GM21381 (cell line): Measurements from ENCODE around the gene EPG5.
"Not testable (repeated sequence)": the region's sequence is repeated elsewhere in the genome, so short reads cannot be mapped to it uniquely, and the experiment has no call there.

ENCODE experiments used
- ATAC-seq: cut with Tn5 transposase; IDR thresholded peaks from one replicate; pipeline ENCODE4 v1.9.1; 2021; ENCODE audit warnings: mild to moderate bottlenecking, moderate library complexity; ENCODE audit not compliant: unreplicated experiment

The EPG5 gene, protein sequence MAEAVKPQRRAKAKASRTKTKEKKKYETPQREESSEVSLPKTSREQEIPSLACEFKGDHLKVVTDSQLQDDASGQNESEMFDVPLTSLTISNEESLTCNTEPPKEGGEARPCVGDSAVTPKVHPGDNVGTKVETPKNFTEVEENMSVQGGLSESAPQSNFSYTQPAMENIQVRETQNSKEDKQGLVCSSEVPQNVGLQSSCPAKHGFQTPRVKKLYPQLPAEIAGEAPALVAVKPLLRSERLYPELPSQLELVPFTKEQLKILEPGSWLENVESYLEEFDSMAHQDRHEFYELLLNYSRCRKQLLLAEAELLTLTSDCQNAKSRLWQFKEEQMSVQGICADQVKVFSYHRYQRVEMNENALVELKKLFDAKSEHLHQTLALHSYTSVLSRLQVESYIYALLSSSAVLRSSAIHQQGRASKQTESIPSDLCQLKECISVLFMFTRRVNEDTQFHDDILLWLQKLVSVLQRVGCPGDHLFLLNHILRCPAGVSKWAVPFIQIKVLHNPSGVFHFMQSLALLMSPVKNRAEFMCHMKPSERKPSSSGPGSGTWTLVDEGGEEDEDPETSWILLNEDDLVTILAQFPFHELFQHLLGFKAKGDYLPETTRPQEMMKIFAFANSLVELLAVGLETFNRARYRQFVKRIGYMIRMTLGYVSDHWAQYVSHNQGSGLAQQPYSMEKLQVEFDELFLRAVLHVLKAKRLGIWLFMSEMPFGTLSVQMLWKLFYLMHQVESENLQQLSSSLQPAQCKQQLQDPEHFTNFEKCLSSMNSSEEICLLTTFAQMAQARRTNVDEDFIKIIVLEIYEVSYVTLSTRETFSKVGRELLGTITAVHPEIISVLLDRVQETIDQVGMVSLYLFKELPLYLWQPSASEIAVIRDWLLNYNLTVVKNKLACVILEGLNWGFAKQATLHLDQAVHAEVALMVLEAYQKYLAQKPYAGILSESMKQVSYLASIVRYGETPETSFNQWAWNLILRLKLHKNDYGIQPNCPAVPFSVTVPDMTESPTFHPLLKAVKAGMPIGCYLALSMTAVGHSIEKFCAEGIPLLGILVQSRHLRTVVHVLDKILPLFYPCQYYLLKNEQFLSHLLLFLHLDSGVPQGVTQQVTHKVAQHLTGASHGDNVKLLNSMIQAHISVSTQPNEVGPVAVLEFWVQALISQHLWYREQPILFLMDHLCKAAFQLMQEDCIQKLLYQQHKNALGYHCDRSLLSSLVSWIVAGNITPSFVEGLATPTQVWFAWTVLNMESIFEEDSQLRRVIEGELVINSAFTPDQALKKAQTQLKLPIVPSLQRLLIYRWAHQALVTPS (N-terminal part only)

DNA sequence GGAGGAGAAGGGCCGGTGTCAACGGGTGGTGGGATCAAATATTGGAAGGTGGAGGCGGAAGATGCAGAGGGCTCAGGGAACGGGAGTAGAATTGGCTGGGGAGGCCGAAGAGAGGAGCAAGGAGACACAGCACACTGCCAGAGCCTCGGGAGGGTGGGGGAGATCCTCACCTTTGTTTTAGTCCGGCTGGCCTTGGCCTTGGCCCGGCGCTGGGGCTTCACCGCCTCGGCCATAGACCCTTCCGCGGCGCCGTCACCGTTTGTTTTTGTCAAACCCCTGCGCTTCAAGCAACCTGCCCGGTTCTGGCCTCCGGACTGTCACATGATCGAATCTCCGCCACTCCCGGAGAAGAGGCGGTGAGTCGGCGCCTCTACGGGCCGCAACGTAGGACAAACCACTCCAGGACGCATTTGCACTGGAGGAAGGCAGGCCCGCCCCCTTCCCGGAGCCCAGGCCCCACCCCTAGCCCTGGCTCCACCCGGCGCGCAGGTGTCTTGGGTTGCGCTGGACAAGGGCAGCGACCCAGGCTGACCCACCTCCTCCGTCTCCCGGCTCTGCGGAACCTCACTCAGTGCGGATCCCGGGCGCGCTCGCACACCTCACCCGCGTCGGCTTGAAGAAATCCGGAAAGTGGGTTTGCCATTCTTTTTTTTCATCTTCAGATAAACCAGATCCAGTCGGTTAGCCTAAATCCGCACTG, at the start of gene EPG5:
Gene EPG5, minus strand, starts transcription at position 323 of the 700 bp plus-strand sequence. Its CDS starts 90 bp downstream, at position 233.
- ATAC-seq, result peak; percentile 98

DNA sequence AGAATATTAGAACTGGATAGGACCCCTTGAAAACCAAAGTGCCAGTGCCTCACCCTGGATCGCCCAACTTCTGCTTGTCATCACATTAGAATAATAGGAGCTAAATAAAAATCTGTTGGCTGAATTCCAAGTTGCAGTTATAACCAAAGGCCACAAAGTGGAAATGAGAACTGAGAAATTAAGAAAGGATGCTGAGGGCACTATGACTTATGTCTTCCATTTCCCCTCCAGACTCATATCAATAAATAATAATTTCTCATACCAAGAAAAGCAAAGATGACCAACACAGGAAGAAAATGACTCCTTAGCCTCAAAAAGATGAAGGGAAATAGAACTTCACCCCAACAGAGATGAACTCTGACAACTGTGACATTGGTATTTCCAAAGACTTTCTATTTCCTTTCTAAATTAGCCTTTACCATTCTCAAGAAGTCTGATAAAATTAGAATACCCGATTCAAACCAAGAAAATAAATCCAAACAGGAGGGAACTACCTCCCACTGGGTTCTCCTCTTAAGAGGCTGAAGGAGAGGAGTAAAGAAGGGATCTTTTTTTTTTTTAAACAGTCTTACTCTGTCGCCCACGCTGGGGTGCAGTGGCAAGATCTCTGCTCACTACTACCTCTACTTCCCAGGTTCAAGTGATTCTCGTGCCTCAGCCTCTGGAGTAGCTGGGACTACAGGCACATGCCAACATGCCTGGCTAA, 46.5 kb upstream of the EPG5 start:
- peak; percentile 57 for ATAC-seq

DNA sequence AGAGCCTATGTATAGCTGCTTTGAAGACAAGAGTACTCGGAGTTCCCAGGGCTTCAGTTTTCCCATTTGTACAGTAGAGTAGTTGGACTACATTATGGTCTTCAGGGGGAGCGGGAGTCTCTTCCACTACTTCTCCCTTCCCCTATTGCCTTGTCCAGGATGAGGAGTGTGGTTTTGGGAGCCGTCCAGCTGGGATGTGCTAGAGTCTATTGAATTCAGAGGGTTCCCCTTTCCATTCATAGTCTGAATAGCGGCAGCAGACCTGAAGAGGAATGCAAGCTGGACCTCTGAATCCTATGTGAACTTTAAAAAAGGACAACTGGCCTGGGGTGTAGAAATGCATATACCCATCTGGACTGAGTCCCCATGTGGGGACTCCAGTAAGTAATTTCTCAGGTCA, 43.5 kb upstream of the EPG5 start:
- no peak for ATAC-seq

DNA sequence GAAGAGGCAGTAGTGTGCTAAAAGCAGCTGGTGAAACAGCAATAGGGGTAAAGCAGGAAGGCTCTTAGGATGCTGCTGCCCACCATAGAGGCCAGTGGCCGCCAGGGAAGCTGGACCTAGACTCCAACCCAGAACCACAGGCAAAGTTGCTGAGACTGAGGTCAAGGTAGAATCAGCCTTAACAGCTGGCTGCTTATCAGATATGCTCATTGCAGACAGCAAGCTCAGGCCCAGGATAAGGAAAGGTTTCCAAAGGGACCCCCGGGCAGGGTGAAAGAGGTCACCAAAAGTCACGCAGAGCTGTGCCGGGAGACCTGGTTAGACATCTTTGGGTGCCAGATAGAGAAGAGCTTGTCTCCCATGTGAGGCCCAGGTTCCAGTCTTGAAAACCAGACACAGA, 42.9 kb upstream of the EPG5 start:
- no peak for ATAC-seq

DNA sequence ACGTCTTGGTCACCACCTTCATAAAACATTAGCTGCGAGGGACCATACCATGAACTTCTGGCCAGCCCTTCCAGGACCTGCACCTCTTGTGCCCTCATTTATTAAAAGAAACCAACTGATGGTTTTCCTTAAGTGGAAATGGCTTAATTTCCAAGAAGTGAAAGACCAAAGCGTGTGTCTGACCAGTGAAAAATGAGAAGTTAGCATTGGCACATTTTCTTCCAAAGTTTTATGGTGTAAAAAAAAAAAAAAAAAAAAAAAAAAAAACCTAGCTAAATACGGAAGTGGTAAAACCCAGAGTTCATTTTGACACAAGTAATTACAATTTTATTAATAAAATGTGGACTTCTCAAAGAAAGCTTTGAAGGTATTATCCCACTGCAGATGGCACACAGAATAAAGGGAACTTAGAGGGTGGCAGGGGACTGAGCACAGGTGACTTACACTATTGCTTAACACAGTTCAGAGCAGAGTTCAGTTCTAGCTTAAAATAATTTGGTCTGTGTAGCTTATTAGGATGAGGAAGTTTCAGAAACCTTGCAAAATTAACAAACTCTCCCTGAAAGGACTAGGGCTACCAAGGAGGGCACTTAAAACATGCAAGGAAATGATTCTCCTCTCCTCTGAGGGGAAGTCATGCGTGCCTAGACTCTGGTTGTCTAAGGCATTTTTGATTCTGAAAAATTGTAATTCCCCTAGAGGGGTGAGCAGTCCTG, 42.2 kb upstream of the EPG5 start:
- no peak for ATAC-seq

DNA sequence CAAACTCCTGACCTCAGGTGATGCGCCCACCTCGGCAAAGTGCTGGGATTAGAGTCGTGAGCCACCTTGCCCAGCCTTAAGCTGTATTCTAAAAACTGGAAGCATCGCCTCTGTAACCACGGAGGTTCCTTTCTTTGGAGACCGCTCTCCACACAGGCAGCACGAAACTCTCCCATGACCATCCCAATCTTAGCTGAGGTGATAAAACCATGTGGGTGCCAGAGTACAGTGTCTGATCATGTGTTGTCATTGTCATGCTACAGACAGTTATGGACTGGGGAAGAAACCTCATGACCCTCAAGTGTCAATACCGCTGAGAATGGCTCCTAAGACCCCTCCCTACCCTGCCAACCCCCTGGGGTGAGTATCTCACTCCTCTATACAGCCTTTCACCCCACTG, 41.4 kb upstream of the EPG5 start:
- ATAC-seq, result no peak

DNA sequence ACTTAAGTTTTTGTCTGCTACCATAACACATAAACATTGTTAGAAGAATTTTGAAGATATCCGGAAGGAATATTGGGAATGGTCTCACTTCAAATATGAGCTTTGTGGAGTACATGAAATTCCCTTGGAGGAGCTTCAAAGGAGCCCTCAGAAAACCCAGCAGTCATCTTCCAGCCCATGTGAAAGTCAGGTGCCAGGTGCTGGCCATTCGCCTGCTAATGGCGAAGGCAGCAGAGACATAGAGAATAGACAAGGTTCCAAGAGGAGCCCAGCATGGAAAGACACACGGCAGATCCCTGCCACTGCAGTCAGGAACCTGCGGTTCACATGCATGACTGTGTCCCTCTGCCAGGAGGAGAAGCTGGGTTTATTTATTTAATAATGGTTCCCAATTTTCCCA, 40.0 kb upstream of the EPG5 start:
- ATAC-seq, result no peak

DNA sequence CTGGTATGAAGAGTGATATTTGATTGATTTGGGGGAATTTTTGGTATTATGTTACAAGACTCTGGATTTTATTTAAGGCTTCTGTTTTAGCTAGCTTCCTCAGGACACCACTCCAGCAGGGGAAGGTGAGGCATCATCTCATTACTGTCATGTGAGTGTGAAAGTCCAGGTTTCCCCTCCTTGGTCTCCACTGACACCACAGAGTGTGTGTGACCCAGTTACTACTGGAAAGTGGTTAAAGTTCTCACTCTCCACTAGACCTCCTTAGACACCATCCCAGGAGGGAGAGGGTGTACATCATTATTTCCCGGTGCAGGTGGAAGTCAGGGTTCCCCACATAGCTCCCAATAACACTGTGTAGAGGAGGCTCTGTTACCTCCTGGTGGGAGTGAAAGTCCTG, 35.8 kb upstream of the EPG5 start:
- ATAC-seq, result no peak

DNA sequence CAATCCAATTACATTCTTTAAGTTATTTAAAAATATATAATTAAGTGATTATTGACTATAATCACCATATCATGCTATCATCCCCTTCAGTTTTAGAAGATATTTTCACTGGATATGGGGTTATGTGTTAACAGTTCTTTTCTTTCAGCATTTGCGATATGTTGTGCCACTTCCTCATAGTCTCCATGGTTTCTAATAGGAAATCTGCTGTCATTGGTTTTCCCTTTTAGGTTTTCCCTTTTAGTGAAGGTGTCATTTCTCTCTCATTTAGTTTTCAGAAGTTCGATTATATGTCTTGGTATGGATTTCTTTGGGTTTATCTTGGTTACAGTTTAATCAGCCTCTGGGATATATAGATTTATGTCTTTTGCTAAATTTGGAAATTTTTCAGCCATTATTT, 34.8 kb upstream of the EPG5 start:
- ATAC-seq, result no peak

DNA sequence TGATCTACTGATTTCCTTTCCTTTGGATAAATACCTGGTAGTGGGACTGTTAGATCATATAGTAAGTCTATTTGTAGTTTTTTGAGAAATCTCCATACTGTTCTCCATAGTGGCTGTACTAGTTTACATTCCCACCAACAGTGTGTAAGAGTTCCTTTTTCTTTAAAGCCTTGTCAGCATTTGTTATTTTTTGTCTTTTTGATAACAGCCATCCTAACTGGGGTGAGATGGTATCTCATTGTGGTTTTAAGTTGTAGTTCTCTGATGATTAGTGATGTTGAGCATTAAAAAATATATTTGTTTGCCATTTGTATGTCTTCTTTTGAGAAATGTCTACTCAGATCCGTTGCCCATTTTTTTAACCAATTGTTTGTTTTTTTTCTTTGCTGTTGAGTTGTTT, 33.9 kb upstream of the EPG5 start:
- ATAC-seq, result no peak

DNA sequence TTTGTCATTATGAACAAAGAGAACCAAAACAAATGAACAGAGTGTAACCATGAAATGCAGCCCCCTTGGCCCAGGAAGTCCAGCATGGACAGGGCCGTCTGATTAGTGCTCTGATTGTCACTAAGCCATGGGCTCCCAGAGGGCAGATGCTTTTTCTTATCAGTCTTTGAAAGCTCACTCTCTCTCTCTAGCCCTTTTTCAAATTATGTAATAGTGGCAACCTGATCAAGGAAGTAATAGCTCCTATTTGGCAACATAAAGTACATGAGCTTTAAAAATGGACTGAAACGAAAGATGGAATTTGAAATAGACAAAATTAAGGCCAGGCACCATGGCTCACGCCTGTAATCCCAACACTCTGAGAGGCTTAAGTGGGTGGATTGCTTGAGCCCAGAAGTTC, 32.4 kb upstream of the EPG5 start:
- no peak for ATAC-seq

DNA sequence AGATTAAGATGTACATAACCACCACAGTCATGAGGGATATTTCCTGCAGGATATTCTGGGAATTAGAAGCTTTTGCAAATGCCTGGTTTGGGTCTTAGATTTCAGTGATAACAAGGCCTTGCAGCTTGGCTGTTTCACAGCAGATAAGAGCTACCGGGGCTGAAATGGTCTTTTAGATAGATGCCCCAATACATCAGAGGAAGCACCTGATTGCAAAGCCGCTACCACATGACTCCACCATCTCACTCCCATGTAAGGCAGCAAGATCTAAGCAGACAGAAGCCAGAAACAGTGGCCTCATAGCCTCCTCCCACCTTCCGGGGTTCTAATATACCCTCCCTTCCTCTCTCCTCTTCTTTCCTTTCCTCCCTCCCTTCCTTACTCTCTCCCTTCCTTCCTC, 31.1 kb upstream of the EPG5 start:
- no peak for ATAC-seq

DNA sequence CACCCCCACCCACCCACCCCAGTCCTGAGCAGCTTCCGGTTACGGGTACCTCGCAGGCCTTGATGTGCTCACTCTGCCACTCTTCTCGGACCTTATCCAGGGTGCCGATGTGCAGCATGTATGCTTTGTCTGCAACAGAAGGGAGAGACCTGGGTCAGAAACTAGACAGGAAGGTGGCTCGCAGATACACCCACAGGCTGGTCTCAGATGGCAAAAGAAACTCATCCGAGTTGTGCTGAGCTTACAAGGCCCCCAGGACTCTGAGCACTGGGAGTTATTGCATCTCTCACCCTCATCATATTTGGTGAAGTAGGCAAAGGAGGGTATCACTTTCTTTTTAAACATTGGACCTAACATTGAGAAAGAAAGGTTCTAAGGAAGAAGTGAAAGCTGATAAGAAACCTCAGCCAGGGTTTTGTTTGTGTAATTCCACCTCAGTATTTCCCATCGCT, 30.6 kb upstream of the EPG5 start:
- ATAC-seq, result no peak

DNA sequence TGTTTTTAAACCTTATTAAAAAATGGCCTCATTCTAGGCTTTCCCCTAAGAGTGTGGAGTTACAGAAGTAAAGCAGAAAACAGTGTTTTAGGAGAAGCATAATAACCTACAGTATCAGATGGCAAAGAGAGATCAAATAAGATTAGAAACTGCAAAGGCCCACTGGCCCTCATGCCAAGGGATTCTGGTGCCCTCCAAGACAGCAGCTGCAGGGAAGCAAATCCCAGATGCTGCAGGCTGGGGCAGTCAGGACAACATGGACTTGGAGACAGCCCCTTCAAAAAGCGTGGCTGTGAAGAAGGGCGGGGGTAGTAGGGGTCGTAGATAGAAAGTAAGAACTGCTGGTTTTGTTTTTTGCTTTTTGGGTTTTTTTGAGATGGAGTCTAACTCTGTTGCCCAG, 28.3 kb upstream of the EPG5 start:
- ATAC-seq, result no peak

DNA sequence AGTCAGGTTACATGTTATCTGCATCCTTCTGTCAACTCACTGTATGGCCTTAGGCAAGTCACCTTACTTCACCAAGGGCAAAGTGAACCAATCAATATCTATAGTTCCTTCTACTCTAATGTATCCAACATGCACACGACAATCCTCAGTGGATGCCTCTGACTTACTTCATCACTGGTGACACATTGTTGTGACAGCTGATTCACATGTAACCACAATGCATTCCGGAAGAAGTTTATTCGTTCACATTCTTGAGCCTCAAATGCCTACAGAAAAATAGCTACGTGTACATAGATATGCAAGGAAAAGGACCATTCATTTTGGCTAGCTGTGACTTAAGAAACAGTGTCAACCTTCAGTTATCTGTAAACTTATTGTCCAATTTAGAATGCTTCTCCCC, 26.3 kb upstream of the EPG5 start:
- no peak for ATAC-seq

DNA sequence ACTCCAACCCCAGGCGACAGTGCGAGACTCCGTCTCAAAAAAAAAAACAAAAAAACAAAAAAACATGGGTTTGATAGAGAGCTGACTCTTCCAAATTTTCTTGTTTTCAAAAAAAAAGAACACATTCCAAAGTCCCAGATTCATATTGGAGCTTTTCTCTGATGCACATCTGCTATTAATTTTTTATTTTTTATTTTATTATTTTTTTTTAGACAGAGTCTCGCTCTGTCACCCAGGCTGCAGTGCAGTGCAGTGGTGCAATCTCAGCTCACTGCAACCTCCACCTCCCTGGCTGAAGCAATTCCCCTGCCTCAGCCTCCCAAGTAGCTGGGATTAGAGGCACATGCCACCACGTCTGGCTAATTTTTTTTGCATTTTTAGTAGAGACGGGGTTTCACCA, 25.4 kb upstream of the EPG5 start:
- ATAC-seq, result not testable (repeated sequence)

DNA sequence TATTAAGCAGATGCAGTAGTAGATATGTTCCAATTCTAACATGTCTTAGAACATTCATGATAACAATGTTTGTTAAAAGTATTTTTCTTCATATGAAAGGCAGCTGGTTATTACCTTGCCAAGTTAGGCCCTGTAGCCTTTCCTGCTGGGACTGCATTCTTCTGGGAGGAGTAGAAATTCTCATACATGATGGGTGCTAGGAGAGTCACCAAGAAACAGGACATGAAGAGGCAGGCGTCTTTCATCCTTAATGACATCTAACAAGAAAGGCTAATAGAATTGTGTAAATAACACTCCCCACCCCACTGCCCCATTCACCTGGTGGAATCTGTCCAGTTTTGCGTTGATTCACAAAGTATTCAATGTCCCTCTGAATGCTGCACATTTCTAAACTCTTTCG, 24.7 kb upstream of the EPG5 start:
- ATAC-seq, result no peak

DNA sequence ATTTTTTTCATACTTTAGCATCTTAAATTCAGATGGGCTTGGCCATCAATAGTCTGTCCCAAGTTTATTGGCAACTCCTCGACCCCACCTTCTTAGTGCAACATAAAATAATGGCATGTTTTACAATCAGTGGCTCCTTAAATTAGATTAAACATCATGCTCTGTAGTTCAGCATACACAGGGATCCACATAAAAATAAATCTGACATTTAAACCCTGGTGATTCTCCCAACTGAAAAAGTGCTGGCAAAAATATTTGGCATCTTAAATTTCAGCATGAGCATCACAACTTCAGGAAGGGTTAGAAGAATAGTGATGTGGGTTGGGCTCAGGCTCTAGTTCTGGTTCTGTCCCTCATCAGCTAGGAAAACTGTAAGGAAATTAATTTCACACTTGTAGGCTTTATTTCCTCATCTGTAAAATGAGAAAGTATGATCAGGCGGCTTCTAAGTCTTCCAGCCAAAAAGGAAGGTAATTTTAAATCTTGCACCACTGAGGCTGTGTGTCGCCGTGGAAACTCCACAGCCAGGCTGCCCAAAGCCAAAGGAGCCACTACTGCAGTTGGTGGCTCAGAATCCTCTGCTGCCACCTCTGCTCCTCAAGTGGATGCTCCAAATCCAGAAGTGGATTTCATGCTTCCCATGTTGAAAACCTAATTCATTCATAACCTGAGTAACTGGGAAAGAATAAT, 17.6 kb upstream of the EPG5 start:
- ATAC-seq, result no peak

DNA sequence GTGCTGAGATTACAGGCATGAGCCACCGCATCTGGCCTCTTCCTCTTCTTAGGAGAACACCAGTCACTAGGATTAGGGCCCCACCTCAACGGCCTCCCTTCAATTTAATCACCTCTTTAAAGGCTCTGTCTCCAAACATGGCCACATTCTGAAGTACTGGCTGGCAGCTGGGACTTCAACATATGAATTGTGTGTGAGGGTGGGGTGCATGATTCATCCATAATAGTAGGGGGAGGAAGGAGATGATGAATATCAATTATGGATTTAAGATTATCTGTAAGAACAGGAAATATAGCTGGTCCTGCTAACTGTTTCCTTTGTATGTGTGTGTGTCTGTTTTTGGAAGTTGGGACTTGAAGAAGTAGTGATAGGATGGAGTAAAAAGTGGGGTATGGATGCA, 14.7 kb upstream of the EPG5 start:
- no peak for ATAC-seq
